ENCODE results near the gene SH3RF1. TPM values are rescaled to one million over a fixed set of nuclear protein-coding genes. Genes with fewer than 3 reads are reported as not detected.

The SH3RF1 gene
- total RNA-seq, 1 donor = 57.8 TPM

- H3K4me3 ChIP-seq (ENCODE audit: low read depth, low read length) = no peak overlapping the region
- no peak for DNase-seq (ENCODE audit: low read depth)
- no peak for TF ChIP-seq CTCF (IDR thresholded peaks at IDR 0.05; ENCODE audit: insufficient read depth, low read length)
Observed at GRCh38 chr4:169121861-169122382, 148.8 kb downstream of the SH3RF1 start.

- H3K4me3 ChIP-seq (ENCODE audit: low read depth, low read length) = no peak overlapping the region
- no peak for DNase-seq (ENCODE audit: low read depth)
- no peak for TF ChIP-seq CTCF (IDR thresholded peaks at IDR 0.05; ENCODE audit: insufficient read depth, low read length)
Observed at GRCh38 chr4:169120624-169121023, 150.1 kb downstream of the SH3RF1 start.

GRCh38 chr4:169119536-169119935 is 151.2 kb downstream of the SH3RF1 start:
- DNase-seq (ENCODE audit: low read depth) = no peak
- no peak overlapping the region for H3K4me3 ChIP-seq (ENCODE audit: low read depth, low read length)
- TF ChIP-seq CTCF (IDR thresholded peaks at IDR 0.05; ENCODE audit: insufficient read depth, low read length) = no peak

- no peak overlapping the region for H3K4me3 ChIP-seq (ENCODE audit: low read depth, low read length)
- peak; percentile 91 for DNase-seq (ENCODE audit: low read depth)
- TF ChIP-seq CTCF (IDR thresholded peaks at IDR 0.05; ENCODE audit: insufficient read depth, low read length) = no peak
Observed at GRCh38 chr4:169117591-169118081, 153.1 kb downstream of the SH3RF1 start.

GRCh38 chr4:169116270-169116901 is 154.4 kb downstream of the SH3RF1 start:
- H3K4me3 ChIP-seq (ENCODE audit: low read depth, low read length) = no peak overlapping the region
- DNase-seq (ENCODE audit: low read depth) = peak; percentile 60
- no peak for TF ChIP-seq CTCF (IDR thresholded peaks at IDR 0.05; ENCODE audit: insufficient read depth, low read length)

- peak; percentile 99 for DNase-seq (ENCODE audit: low read depth)
- H3K4me3 ChIP-seq (ENCODE audit: low read depth, low read length) = no peak overlapping the region
- TF ChIP-seq CTCF (IDR thresholded peaks at IDR 0.05; ENCODE audit: insufficient read depth, low read length) = peak; percentile 62
Observed at GRCh38 chr4:169115897-169116254, 154.9 kb downstream of the SH3RF1 start.
